GM12878 (cell line): ENCODE measurements around the gene PCNX4. TPM values are rescaled to one million over a fixed set of nuclear protein-coding genes. Genes with fewer than 3 reads are reported as not detected.

Source experiments
- EED ChIP-seq: sonication (generic); IDR thresholded peaks from 2 replicates; pipeline ENCODE4 v1.6.1; 2016; ENCODE audit warnings: antibody characterized with exemption, low read depth
- EP300 ChIP-seq, 2 experiments: fragments of 150-350 bp in 1 of 2; IDR thresholded peaks; 2 replicates each; pipeline ENCODE4 v1.6.1; 2011 to 2012; ENCODE audit warnings: low read depth in 2 of 2, low read length in 2 of 2, borderline replicate concordance in 1 of 2, improper control_type of control experiment in 1 of 2, inconsistent platforms in 1 of 2; ENCODE audit not compliant: control insufficient read depth in 1 of 2
- FOXK2 ChIP-seq: fragments of 450-650 bp; IDR thresholded peaks from 2 replicates; pipeline ENCODE4 v1.6.1; 2017; ENCODE audit warnings: mild to moderate bottlenecking, moderate library complexity
- FOXM1 ChIP-seq: IDR thresholded peaks from 2 replicates; pipeline ENCODE4 v1.6.1; 2012; ENCODE audit warnings: low read depth, mild to moderate bottlenecking, inconsistent platforms, low read length, moderate library complexity
- HCFC1 ChIP-seq: fragments of 150-350 bp; IDR thresholded peaks from 2 replicates; pipeline ENCODE4 v1.6.1; 2014; ENCODE audit warnings: low read length
- LARP7 ChIP-seq: fragments of 450-650 bp; IDR thresholded peaks from 2 replicates; pipeline ENCODE4 v1.6.1; 2017; ENCODE audit warnings: mild to moderate bottlenecking
- MYB ChIP-seq: fragments of 150-350 bp; IDR thresholded peaks from 2 replicates; pipeline ENCODE4 v1.6.1; 2014; ENCODE audit warnings: mild to moderate bottlenecking, low read depth, low read length, borderline replicate concordance
- MYC ChIP-seq: IDR thresholded peaks from 2 replicates; pipeline ENCODE4 v1.6.1; 2011; ENCODE audit warnings: mild to moderate bottlenecking, low read length, moderate library complexity, inconsistent platforms; ENCODE audit not compliant: insufficient read depth, insufficient replicate concordance, insufficient read length, severe bottlenecking
- NBN ChIP-seq: fragments of 450-650 bp; IDR thresholded peaks from 2 replicates; pipeline ENCODE4 v1.6.1; 2016
- NR2C2 ChIP-seq: IDR thresholded peaks from 2 replicates; pipeline ENCODE4 v1.6.1; 2011; ENCODE audit warnings: borderline replicate concordance, low read depth; ENCODE audit not compliant: control insufficient read depth, insufficient read length
- PAX8 ChIP-seq: fragments of 450-650 bp; IDR thresholded peaks from 2 replicates; pipeline ENCODE4 v1.6.1; 2017; ENCODE audit warnings: mild to moderate bottlenecking, moderate library complexity
- RFX5 ChIP-seq: IDR thresholded peaks from 2 replicates; pipeline ENCODE4 v1.6.1; 2011; ENCODE audit warnings: low read depth, low read length, improper control_type of control experiment
- SIX5 ChIP-seq: IDR thresholded peaks from 2 replicates; pipeline ENCODE4 v1.6.1; 2011; ENCODE audit warnings: mild to moderate bottlenecking, low read depth, low read length, moderate library complexity; ENCODE audit not compliant: severe bottlenecking
- SPI1 ChIP-seq: IDR thresholded peaks from 2 replicates; pipeline ENCODE4 v1.6.1; 2011; ENCODE audit warnings: low read depth, mild to moderate bottlenecking, low read length, moderate library complexity, borderline replicate concordance; ENCODE audit not compliant: insufficient read depth
- STAT3 ChIP-seq: IDR thresholded peaks from 2 replicates; pipeline ENCODE4 v1.6.1; 2011; ENCODE audit warnings: low read depth, low read length, improper control_type of control experiment
- TCF12 ChIP-seq: IDR thresholded peaks from 2 replicates; pipeline ENCODE4 v1.6.1; 2011; ENCODE audit warnings: low read depth, mild to moderate bottlenecking, low read length
- ZNF24 ChIP-seq: fragments of 450-650 bp; IDR thresholded peaks from 2 replicates; pipeline ENCODE4 v1.6.1; 2017; ENCODE audit warnings: antibody characterized with exemption, mild to moderate bottlenecking
- ZNF274 ChIP-seq: IDR thresholded peaks from one replicate; pipeline ENCODE4 v1.8.0; 2011; ENCODE audit not compliant: insufficient read length, insufficient read depth
- ZNF384 ChIP-seq: IDR thresholded peaks from 2 replicates; pipeline ENCODE4 v1.6.1; 2012; ENCODE audit warnings: low read depth, mild to moderate bottlenecking, low read length, improper control_type of control experiment, borderline replicate concordance
- polyA plus RNA-seq, 11 experiments: library from polyadenylated mRNA; depleted of rRNA in 4 of 11; unstranded in 6 of 11; stranded (reverse) in 5 of 11; fragments of >200 nt; fragmentation: Nextera tagmentation in 4 of 11; fragmentation: Illumina TruSeq in 1 of 11; extraction: Ambion mirVana in 4 of 11; extraction: Trizol in 1 of 11; gene quantifications; 1 replicate in 1 of 11; 2 replicates in 10 of 11; pipeline versions ENCODE4 v1.2.1 to v1.2.3, GENCODE V29; 2011 to 2016; ENCODE audit warnings: inconsistent platforms in 2 of 11, missing spikeins in 2 of 11, low read depth in 1 of 11
- total RNA-seq, 4 experiments: library from RNA; depleted of rRNA in 3 of 4; stranded (reverse); fragments of >200 nt in 3 of 4; fragmentation: Illumina TruSeq in 1 of 4; extraction: Trizol in 1 of 4; gene quantifications; 2 replicates each; pipeline versions ENCODE4 v1.2.1 to v1.2.3, GENCODE V29; 2013 to 2021
- TF ChIP-seq, protein P1 (sequence below): IDR thresholded peaks from 2 replicates; pipeline ENCODE4 v1.6.1; 2012; ENCODE audit warnings: mild to moderate bottlenecking, low read depth, low read length
- TF ChIP-seq, protein P2 (sequence below): fragments of 450-650 bp; IDR thresholded peaks from 2 replicates; pipeline ENCODE4 v1.6.1; 2016; ENCODE audit warnings: mild to moderate bottlenecking, moderate library complexity, borderline replicate concordance
- TF ChIP-seq, protein P3 (sequence below): IDR thresholded peaks from 2 replicates; pipeline ENCODE4 v1.6.1; 2011; ENCODE audit warnings: borderline replicate concordance, low read depth, mild to moderate bottlenecking, moderate library complexity, mixed read lengths, low read length; ENCODE audit not compliant: insufficient read depth; ENCODE audit errors: extremely low read length

Gene PCNX4
- total and polyA plus RNA-seq, 10 of the 15 experiments (the other 5 are each of a cell fraction or from before 2014, with no cell fraction given), result 13.8 to 56.6 (median 39.4) TPM

DNA sequence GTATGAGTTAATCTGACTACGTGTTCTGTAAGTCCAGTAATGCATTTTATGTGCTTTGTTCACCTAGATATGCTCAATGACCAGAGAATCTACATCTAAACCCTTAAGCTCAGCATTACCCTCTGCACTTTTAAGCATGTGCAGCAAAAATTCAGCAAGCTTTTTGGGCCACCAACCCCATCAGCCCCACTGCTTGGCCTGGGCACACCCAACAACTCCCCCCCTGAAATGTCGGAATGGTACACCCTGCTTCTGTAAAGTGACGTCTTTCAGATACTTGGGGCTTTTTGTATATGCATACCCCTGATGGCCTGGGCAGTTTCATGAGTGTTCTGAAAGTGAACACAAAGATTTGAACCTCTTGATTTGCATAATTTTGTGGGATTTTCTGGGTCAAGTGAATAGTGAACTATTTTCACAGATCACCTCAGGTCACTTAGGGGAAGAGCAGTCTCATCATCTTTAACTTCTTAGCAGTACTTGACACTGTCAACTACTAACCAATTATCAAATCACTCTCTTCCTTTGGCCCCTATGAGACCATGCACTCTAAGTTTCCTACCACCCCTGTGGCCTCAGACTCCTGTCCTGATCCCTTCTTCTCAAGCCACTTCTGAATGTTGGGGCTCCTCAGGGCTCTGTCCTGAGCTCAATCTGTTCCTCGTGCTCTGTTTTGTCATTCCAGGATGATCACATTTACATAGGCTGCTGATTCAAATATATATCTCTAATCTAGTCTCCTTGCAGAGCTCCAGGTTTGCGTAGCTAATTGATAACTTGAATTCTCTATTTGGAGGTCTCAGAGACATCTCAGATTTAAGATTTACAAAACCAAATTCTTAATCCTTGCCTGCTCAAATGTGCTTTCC, 121.0 kb downstream of the PCNX4 start (continued):
- TF ChIP-seq EP300 (IDR thresholded peaks at IDR 0.05; ENCODE audit: borderline replicate concordance in 1 of 2, control insufficient read depth in 1 of 2, low read depth in 2 of 2, low read length in 2 of 2), result peak; percentile 73 to 86
- TF ChIP-seq MYB, result no peak
- no peak for TF ChIP-seq ZNF24
- no peak for TF ChIP-seq ZNF274
- TF ChIP-seq ZNF384, result no peak
- TF ChIP-seq LARP7, result no peak
- no peak for TF ChIP-seq SIX5
- TF ChIP-seq HCFC1, result no peak
- peak; percentile 96 for TF ChIP-seq FOXK2
- 0 out of 2 replicates have a peak, but pooled peaks have one; percentile 9 for TF ChIP-seq TCF12
- TF ChIP-seq, protein P1, sequence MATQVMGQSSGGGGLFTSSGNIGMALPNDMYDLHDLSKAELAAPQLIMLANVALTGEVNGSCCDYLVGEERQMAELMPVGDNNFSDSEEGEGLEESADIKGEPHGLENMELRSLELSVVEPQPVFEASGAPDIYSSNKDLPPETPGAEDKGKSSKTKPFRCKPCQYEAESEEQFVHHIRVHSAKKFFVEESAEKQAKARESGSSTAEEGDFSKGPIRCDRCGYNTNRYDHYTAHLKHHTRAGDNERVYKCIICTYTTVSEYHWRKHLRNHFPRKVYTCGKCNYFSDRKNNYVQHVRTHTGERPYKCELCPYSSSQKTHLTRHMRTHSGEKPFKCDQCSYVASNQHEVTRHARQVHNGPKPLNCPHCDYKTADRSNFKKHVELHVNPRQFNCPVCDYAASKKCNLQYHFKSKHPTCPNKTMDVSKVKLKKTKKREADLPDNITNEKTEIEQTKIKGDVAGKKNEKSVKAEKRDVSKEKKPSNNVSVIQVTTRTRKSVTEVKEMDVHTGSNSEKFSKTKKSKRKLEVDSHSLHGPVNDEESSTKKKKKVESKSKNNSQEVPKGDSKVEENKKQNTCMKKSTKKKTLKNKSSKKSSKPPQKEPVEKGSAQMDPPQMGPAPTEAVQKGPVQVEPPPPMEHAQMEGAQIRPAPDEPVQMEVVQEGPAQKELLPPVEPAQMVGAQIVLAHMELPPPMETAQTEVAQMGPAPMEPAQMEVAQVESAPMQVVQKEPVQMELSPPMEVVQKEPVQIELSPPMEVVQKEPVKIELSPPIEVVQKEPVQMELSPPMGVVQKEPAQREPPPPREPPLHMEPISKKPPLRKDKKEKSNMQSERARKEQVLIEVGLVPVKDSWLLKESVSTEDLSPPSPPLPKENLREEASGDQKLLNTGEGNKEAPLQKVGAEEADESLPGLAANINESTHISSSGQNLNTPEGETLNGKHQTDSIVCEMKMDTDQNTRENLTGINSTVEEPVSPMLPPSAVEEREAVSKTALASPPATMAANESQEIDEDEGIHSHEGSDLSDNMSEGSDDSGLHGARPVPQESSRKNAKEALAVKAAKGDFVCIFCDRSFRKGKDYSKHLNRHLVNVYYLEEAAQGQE, result no peak
- TF ChIP-seq, protein P2, sequence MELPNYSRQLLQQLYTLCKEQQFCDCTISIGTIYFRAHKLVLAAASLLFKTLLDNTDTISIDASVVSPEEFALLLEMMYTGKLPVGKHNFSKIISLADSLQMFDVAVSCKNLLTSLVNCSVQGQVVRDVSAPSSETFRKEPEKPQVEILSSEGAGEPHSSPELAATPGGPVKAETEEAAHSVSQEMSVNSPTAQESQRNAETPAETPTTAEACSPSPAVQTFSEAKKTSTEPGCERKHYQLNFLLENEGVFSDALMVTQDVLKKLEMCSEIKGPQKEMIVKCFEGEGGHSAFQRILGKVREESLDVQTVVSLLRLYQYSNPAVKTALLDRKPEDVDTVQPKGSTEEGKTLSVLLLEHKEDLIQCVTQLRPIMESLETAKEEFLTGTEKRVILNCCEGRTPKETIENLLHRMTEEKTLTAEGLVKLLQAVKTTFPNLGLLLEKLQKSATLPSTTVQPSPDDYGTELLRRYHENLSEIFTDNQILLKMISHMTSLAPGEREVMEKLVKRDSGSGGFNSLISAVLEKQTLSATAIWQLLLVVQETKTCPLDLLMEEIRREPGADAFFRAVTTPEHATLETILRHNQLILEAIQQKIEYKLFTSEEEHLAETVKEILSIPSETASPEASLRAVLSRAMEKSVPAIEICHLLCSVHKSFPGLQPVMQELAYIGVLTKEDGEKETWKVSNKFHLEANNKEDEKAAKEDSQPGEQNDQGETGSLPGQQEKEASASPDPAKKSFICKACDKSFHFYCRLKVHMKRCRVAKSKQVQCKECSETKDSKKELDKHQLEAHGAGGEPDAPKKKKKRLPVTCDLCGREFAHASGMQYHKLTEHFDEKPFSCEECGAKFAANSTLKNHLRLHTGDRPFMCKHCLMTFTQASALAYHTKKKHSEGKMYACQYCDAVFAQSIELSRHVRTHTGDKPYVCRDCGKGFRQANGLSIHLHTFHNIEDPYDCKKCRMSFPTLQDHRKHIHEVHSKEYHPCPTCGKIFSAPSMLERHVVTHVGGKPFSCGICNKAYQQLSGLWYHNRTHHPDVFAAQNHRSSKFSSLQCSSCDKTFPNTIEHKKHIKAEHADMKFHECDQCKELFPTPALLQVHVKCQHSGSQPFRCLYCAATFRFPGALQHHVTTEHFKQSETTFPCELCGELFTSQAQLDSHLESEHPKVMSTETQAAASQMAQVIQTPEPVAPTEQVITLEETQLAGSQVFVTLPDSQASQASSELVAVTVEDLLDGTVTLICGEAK, result no peak
- TF ChIP-seq PAX8, result no peak
- peak; percentile 63; the same call in 1 of the 2 replicates for TF ChIP-seq RFX5
- peak; percentile 94 for TF ChIP-seq NBN
- TF ChIP-seq MYC, result no peak
- TF ChIP-seq SPI1, result peak; percentile 7; the same call in 1 of the 2 replicates
- TF ChIP-seq EED, result peak; percentile 41
- TF ChIP-seq STAT3, result peak; percentile 93; the same call in 1 of the 2 replicates
- no peak for TF ChIP-seq NR2C2
- TF ChIP-seq FOXM1, result peak; percentile 64
- TF ChIP-seq, protein P3, sequence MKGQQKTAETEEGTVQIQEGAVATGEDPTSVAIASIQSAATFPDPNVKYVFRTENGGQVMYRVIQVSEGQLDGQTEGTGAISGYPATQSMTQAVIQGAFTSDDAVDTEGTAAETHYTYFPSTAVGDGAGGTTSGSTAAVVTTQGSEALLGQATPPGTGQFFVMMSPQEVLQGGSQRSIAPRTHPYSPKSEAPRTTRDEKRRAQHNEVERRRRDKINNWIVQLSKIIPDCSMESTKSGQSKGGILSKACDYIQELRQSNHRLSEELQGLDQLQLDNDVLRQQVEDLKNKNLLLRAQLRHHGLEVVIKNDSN, result no peak
